HUDEP-2 (cell line): ENCODE data around the gene ZNF516.

Source experiments
- DNase-seq, 76 experiments: peaks; one replicate each; lab custom pipeline; 2025; ENCODE audit not compliant: unreplicated experiment in 76 of 76; lab: John Stamatoyannopoulos, UW

ZNF516 gene

GRCh38 chr18:76444446-76445105 lies 50.5 kb downstream of the ZNF516 start:
- no peak for DNase-seq

GRCh38 chr18:76443519-76444445 lies 51.3 kb downstream of the ZNF516 start:
- no peak for DNase-seq

- no peak for DNase-seq
Measured at GRCh38 chr18:76442413-76443171, 52.5 kb downstream of the ZNF516 start.

GRCh38 chr18:76441668-76442412 lies 53.2 kb downstream of the ZNF516 start:
- no peak for DNase-seq

DNA sequence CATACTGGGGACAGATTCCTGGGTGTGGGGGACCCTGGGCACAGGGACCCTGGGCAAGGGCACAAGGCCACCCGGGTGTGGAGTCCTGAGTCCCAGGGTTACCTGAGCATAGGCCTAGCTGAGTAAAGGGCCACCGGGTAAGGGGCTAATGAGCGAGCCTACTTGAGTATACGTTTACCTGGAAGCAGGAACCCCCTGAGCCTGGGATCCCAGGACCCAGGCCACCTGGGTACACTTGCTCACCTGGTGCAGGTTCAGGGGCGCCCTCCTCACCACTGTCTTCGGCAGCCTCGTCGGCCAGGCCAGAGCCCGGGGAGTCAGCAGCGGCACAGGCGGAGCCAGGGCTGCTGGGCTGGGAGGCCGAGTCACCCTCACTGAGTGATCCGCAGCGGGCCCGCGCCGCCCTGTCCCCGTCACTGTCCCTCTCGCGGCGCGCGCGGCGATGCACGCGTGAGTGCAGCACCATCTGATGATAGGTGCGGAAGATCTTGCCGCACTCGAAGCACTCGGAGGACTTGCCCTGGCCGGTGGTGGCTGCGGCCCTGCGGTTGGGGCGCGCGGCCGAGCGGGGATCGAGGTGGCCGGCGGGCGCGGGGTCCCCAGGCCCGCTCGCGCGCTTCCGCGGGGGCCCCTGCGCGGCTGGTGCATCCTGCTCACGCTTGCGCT lies 53.9 kb downstream of the ZNF516 start:
- no peak for DNase-seq

- DNase-seq: no peak
Measured at GRCh38 chr18:76437910-76438309, 57.1 kb downstream of the ZNF516 start.

GRCh38 chr18:76437011-76437410 lies 58.0 kb downstream of the ZNF516 start:
- no peak for DNase-seq

DNA sequence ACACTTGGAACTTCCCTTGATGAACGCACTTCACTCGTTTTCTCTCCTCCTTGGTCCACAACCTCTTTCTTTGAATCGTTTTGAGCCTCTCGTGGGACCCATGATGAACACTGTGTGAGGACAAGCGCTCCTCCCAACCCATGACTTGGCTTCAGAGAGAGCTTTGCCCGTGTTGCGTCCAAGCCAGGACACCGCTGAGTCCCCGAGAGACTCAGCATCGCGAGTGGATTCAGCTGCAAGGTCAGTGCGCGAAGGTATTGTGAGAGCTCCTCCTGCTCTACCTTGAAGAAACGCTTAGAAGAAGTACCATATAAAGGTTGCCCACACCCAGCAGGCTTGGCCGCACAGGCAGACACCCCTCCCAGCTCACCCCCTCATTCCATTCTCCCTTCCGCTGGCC lies 58.7 kb downstream of the ZNF516 start:
- no peak for DNase-seq

GRCh38 chr18:76435316-76435989 lies 59.6 kb downstream of the ZNF516 start:
- DNase-seq: no peak

DNA sequence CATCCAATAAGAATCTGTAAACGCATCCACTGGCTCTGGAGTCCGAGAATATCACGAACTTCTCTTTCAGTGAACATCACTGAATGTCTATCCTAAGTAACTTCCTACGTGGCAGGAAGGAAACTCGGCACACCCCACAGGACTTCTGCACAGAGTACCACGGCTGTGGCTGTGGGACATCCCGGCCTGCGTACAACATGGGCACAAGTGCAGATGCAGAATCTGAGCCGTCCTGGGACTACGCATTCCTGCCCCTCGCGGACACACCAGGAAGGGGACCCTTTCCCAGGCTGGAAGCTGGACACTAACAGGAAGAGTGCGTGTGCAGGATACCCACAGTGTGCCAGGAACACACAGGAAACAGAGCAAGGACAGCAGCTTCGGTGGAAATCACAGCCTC lies 60.6 kb downstream of the ZNF516 start:
- DNase-seq: no peak

DNA sequence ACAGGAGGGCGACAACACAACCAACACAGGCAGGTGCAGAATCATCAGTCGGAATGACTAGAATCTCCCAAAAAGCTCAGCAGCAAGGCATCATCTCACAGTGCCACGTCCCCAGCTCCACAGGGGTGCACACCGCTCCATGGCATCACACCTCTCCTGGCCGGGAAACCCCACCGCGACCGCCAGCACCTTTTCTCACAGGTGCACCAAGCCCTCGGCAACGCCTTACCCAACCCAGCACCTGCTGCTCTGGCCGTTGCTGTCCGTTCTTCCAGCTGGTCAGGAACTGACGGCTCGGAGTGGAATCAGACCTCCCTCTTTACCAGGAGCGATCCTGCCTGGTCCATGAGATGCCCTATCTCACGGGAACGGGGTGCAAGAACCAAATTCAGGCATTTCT lies 61.3 kb downstream of the ZNF516 start:
- no peak for DNase-seq

- DNase-seq: no peak
Measured at GRCh38 chr18:76432970-76433767, 61.9 kb downstream of the ZNF516 start.

GRCh38 chr18:76432274-76432755 lies 62.7 kb downstream of the ZNF516 start:
- DNase-seq: no peak

DNA sequence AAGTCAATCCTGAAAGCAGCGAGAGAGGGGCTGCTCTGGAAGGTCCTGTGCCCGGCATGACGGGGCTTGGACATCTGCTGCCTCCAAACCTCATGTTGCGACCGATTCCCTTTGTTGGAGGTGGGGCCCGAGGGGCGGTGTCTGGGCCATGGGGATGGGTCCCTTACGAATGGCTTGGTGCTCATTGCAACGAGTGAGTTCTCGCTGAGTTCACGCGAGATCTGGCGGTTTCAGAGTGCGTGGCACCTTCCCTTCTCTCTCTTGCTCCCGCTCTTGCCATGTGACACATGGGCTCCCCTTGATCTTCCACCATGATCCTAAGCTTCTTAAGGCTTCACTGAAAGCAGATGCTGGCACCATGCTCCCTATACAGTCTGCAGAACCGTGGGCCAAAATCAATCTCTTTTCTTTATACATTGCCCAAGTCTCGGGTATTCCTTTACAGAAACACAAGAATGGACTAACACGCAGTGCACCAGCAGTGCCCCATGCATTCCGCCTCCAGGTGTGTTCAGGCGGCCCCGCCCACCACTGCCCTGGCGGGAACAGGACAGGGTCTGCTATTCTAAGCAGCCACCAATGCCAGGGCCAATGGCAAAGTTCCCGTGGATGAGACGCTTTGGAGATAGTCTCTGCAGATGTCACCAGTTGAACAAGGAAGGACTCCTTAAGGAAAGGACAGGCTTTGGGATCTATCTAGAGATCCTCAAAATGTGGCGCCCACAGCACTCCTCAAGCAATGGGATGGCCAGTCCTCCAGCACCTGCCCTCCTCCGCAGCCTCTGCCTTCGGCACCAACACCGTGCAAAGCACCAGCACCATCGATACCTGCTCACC lies 63.4 kb downstream of the ZNF516 start:
- DNase-seq: no peak

DNA sequence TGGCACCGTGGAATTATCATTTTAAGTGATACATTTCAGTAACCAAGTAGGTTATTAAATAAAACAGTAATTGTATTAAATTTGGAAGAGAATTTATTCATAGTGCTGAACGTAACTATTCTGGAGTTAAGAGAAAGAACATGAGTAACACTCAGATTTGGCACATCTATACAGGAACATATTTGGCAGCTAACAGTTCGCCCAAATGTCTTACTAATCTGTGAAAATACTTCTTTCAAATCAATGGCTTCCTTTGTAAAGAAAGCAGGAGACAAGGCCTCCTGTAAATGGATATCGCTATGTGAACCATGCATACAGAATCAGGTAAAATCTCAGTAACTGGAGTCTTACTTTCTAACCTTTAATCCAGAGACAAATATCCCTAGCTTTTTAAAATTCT lies 64.4 kb downstream of the ZNF516 start:
- DNase-seq: no peak

DNA sequence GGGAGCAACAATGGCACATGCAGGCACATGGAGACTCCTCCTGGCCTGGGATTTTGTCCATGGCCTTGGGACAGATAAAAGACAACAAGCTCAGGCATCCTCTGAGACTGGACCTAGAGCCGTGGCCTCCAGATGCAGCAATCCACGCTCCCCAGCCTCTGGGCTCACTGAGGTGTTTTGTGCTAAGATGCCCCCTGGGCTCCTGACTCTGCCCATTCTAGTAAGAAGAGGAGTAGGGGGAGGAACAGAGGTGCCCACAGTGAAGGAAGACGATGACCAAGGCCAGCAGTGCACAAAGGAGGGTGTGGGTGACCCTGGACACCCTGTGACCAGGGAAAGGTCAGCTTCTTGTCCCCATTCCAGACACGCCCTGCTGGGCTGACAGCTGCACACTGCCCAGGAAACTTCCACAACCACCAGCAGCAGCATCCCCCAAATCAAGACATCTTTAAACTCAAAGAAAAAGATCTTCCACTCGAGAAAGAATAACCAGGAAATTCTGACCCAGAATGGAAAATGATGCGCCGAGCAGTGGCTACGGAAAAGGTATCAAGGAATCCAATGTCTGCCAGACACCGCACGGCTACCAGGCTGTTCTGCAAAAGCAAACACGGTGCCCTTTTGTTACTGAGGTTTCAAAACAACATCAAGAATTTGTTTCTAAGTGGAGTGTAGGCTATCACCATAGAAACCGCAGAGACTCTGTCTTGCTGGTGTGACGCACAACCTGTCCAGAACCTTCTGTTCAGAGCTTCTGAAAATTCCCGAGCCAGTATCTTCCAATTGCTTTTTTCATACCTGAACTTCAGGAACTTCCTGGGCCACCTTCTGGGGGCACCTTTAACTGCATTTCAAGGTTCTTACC lies 65.5 kb downstream of the ZNF516 start:
- no peak for DNase-seq
